Endothelial cell of umbilical vein (primary cell): ENCODE results near the gene ZNF385B.

ENCODE experiments used
- CTCF ChIP-seq, 2 donors: IDR thresholded peaks; 1 replicate in 1 of 2; 2 replicates in 1 of 2; pipeline ENCODE4 v1.5.1; 2011; ENCODE audit warnings: low read length in 2 of 2, mild to moderate bottlenecking in 2 of 2, moderate library complexity in 2 of 2, control low read depth in 1 of 2, inconsistent platforms in 1 of 2, low read depth in 1 of 2; ENCODE audit not compliant: insufficient read depth in 1 of 2; ENCODE audit errors: extremely low read depth in 1 of 2
- EZH2 ChIP-seq: IDR thresholded peaks from 2 replicates; pipeline ENCODE4 v1.6.1; 2012; ENCODE audit warnings: borderline replicate concordance, low read depth, mild to moderate bottlenecking, moderate library complexity, low read length, inconsistent platforms; ENCODE audit not compliant: severe bottlenecking
- JUN ChIP-seq: IDR thresholded peaks from 2 replicates; pipeline ENCODE4 v1.6.1; 2011; ENCODE audit warnings: borderline replicate concordance, low read depth; ENCODE audit not compliant: insufficient read length, insufficient read depth
- MAX ChIP-seq: IDR thresholded peaks from 2 replicates; pipeline ENCODE4 v1.6.1; 2011; ENCODE audit not compliant: insufficient read depth, insufficient read length
- MYC ChIP-seq: IDR thresholded peaks from one replicate; pipeline ENCODE4 v1.6.1; 2011; ENCODE audit warnings: mild to moderate bottlenecking, low read depth, low read length
- POLR2A ChIP-seq: IDR thresholded peaks from 2 replicates; pipeline ENCODE4 v1.6.1; 2012; ENCODE audit warnings: low read depth, mild to moderate bottlenecking, control low read depth, low read length
- POLR2AphosphoS5 ChIP-seq: IDR thresholded peaks from 2 replicates; pipeline ENCODE4 v1.6.1; 2012; ENCODE audit warnings: low read depth, mild to moderate bottlenecking, control low read depth, low read length, moderate library complexity; ENCODE audit not compliant: insufficient read depth

GRCh38 chr2:179837408-179837807 lies 24.0 kb downstream of the ZNF385B start:
- TF ChIP-seq CTCF (IDR thresholded peaks at IDR 0.05; ENCODE audit: extremely low read depth in 1 of 2, insufficient read depth in 1 of 2, low read depth in 1 of 2, low read length in 2 of 2) = no peak
- TF ChIP-seq POLR2A = no peak
- no peak for TF ChIP-seq JUN
- no peak for TF ChIP-seq EZH2
- no peak for TF ChIP-seq POLR2AphosphoS5
- TF ChIP-seq MYC = no peak
- TF ChIP-seq MAX = no peak
